Heart left ventricle (tissue), 13 donors: ENCODE data around the gene DLX3.

ENCODE experiments used
- CTCF ChIP-seq, 12 donors: fragments of 200-600 bp; sonication (generic) in 4 of 12; IDR thresholded peaks; one replicate each; pipeline versions ENCODE4 v1.5.0 to v1.8.0; 2018 to 2022; ENCODE audit warnings: antibody characterized with exemption in 12 of 12, mild to moderate bottlenecking in 5 of 12
- POLR2A ChIP-seq, 2 donors: fragments of 450-650 bp; IDR thresholded peaks; one replicate each; pipeline ENCODE4 v1.6.1; 2017; ENCODE audit warnings: antibody characterized with exemption in 2 of 2, mild to moderate bottlenecking in 2 of 2, moderate library complexity in 2 of 2
- donor health status: ischemic (EF 13 %, LVEDD 7.1; RV severe dilation, severe dysfunction).
- donor health status: DM: no; HTN: yes; CAD: no.
- donor health status: DM: no; HTN: no; CAD: no.
- donor health status: ischemic (EF 25% LVEDD 6.9; RV normal size, moderate dysfunction).
- donor health status: ischemic (EF 25% LVEDD 5.7; RV mildly dilated, moderate dysfunction).
- donor health status: ischemic (EF 35%, LVEDD 5.7; RV mildly dilated, moderate dysfunction).
- donor health status: nonischemic (EF 11% LVEDD 7.7; RV severe dilation, severe dysfunction).
- donor health status: DM: yes; HTN: yes; CAD: no.
- donor health status: PGD.
- donor health status: ischemic (EF 29% LVEDD 5.4; RV normal size, mild dysfunction).
- donor health status: nonischemic (EF 23%, LVEDD 6.1; RV moderate dilation, normal function).

- TF ChIP-seq CTCF (IDR thresholded peaks at IDR 0.05) (peak; percentile 86 to 98 (median 95)), POLR2A (IDR thresholded peaks at IDR 0.05) (no peak)
These were observed 3.0 kb upstream of the DLX3 start for GRCh38 chr17:49997773-49998703.
